BE2C (cell line): ENCODE data around the gene ATP7B.

Source experiments
- DNase-seq: peaks from one replicate; pipeline ENCODE4 v3.0.0-alpha.2; 2020
- H3K27me3 ChIP-seq: fragments of 250-450 bp; sonication (Bioruptor Pico); 2 replicates; pipeline ENCODE4 v1.5.1; 2020; ENCODE audit warnings: mild to moderate bottlenecking
- H3K36me3 ChIP-seq: fragments of 250-450 bp; sonication (Bioruptor Pico); 2 replicates; pipeline ENCODE4 v1.5.1; 2020; ENCODE audit warnings: mild to moderate bottlenecking
- H3K4me1 ChIP-seq: fragments of 250-450 bp; sonication (Bioruptor Pico); 2 replicates; pipeline ENCODE4 v1.5.1; 2020
- H3K4me3 ChIP-seq: 2 replicates; pipeline ENCODE4 v1.5.1; 2011; ENCODE audit warnings: low read depth, low read length
- H3K9me3 ChIP-seq: fragments of 250-450 bp; sonication (Bioruptor Pico); 2 replicates; pipeline ENCODE4 v1.5.1; 2020
- CTCF ChIP-seq: IDR thresholded peaks from 2 replicates; pipeline ENCODE4 v1.5.1; 2012; ENCODE audit warnings: mild to moderate bottlenecking, low read depth, low read length

Gene ATP7B

GRCh38 chr13:51933466-51934058 lies 77.7 kb downstream of the ATP7B start:
- Histone ChIP-seq H3K4me1 (no peaks in the 10 kb centered on the region; the same call in 1 of the 2 replicates), H3K4me3 (no peak overlapping the region), H3K36me3 (no peaks in the 10 kb centered on the region), H3K9me3 (no peaks in the 10 kb centered on the region), H3K27me3 (no peaks in the 10 kb centered on the region)
- no peak for DNase-seq
- TF ChIP-seq CTCF = no peak

GRCh38 chr13:51932231-51932630 lies 79.0 kb downstream of the ATP7B start:
- no peaks in the 10 kb centered on the region for H3K9me3 ChIP-seq
- no peak for TF ChIP-seq CTCF
- no peaks in the 10 kb centered on the region; the same call in 1 of the 2 replicates for H3K4me1 ChIP-seq
- no peaks in the 10 kb centered on the region for H3K36me3 ChIP-seq
- H3K27me3 ChIP-seq = no peaks in the 10 kb centered on the region
- no peak for DNase-seq
- no peak overlapping the region for H3K4me3 ChIP-seq

- Histone ChIP-seq H3K4me3 (no peak overlapping the region), H3K27me3 (no peaks in the 10 kb centered on the region), H3K4me1 (no peaks in the 10 kb centered on the region; the same call in 1 of the 2 replicates), H3K36me3 (no peaks in the 10 kb centered on the region), H3K9me3 (no peaks in the 10 kb centered on the region)
- no peak for DNase-seq
- TF ChIP-seq CTCF = no peak
Observed at GRCh38 chr13:51931606-51932005, 79.6 kb downstream of the ATP7B start.

- H3K27me3 ChIP-seq = no peaks in the 10 kb centered on the region
- H3K4me1 ChIP-seq = no peaks in the 10 kb centered on the region; the same call in 1 of the 2 replicates
- no peak overlapping the region for H3K4me3 ChIP-seq
- DNase-seq = no peak
- no peaks in the 10 kb centered on the region for H3K9me3 ChIP-seq
- no peaks in the 10 kb centered on the region for H3K36me3 ChIP-seq
- TF ChIP-seq CTCF = no peak
Observed at GRCh38 chr13:51929699-51930098, 81.6 kb downstream of the ATP7B start.

- peak; percentile 23 for DNase-seq
- no peaks in the 10 kb centered on the region; the same call in 1 of the 2 replicates for H3K4me1 ChIP-seq
- no peaks in the 10 kb centered on the region for H3K27me3 ChIP-seq
- H3K4me3 ChIP-seq = no peak overlapping the region
- no peaks in the 10 kb centered on the region for H3K9me3 ChIP-seq
- TF ChIP-seq CTCF = no peak
- no peaks in the 10 kb centered on the region for H3K36me3 ChIP-seq
Observed at GRCh38 chr13:51928231-51928630, 83.0 kb downstream of the ATP7B start.

- no peak for DNase-seq
Observed at GRCh38 chr13:51927129-51927528, 84.1 kb downstream of the ATP7B start.

More at GRCh38 chr13:51927129-51927528, 84.1 kb downstream of the ATP7B start:
- no peaks in the 10 kb centered on the region for H3K9me3 ChIP-seq
- TF ChIP-seq CTCF = no peak
- no peaks in the 10 kb centered on the region for H3K27me3 ChIP-seq
- H3K36me3 ChIP-seq = no peaks in the 10 kb centered on the region
- H3K4me3 ChIP-seq = no peak overlapping the region
- no peaks in the 10 kb centered on the region; the same call in 1 of the 2 replicates for H3K4me1 ChIP-seq
